GM13976 (cell line): Measurements from ENCODE around the gene CAMKMT.

Experiments used
- DNase-seq: peaks from one replicate; pipeline ENCODE4 v3.0.0; 2012; ENCODE audit warnings: low spot score
- in situ Hi-C: fragments of 300-500 bp; cut with MboI; formaldehyde crosslinking; loops from one replicate; pipeline ENCODE4 v1.12.0; 2022; ENCODE audit warnings: low sequenced_read_pairs, mixed read lengths, inconsistent platforms; ENCODE audit not compliant: unreplicated experiment
- TF ChIP-seq, protein P1 (sequence below): IDR thresholded peaks from 2 replicates; pipeline ENCODE4 v1.5.1; 2012; ENCODE audit warnings: borderline replicate concordance, mild to moderate bottlenecking; ENCODE audit not compliant: insufficient read depth; ENCODE audit errors: extremely low read depth, missing control alignments, control extremely low read depth

Gene CAMKMT

DNA sequence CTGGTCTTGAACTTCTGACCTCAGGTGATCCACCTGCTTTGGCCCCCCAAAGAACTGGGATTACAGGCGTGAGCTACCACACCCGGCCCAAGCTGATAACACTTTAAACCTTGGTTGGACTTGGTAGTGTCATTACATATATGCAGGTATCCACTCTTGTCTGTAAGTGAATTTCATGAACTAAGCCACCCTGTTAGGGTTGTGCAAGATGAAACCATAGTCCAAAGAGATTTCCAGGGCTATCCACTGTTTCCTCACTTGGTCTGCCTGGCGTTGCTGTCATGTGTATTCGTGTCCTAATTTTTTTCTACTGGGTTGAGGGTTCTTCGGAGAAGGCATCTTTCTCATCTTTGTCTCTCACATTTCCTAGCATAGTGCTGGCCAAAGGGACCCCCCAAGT, 203.0 kb downstream of the CAMKMT start:
- TF ChIP-seq, protein P1, sequence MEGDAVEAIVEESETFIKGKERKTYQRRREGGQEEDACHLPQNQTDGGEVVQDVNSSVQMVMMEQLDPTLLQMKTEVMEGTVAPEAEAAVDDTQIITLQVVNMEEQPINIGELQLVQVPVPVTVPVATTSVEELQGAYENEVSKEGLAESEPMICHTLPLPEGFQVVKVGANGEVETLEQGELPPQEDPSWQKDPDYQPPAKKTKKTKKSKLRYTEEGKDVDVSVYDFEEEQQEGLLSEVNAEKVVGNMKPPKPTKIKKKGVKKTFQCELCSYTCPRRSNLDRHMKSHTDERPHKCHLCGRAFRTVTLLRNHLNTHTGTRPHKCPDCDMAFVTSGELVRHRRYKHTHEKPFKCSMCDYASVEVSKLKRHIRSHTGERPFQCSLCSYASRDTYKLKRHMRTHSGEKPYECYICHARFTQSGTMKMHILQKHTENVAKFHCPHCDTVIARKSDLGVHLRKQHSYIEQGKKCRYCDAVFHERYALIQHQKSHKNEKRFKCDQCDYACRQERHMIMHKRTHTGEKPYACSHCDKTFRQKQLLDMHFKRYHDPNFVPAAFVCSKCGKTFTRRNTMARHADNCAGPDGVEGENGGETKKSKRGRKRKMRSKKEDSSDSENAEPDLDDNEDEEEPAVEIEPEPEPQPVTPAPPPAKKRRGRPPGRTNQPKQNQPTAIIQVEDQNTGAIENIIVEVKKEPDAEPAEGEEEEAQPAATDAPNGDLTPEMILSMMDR = no peak
- no peak for DNase-seq
- in situ Hi-C loops = no loop called here

GRCh38 chr2:44566059-44566458, 204.3 kb downstream of the CAMKMT start:
- TF ChIP-seq, protein P1 = no peak
- no peak for DNase-seq
- in situ Hi-C loops = no loop called here

DNA sequence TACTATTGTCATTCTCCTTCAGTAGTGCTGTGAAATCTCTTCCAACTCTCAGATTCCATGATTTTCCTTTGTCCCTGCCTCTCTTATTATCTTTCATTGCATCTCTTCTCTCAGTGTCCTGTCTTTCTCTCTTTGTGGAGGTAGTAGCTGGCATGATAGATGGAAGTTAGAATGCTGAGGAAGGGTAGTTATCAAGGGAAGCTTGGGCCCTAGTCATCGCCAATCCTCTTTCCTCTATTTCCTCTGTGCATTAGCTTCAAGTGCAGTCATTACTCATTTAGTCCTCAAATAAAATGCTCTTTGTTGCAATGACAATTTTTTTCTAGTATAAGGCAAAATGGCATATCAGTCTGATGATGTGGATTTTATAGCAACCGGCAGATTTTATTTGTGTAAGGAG, 207.7 kb downstream of the CAMKMT start:
- TF ChIP-seq, protein P1 = no peak
- in situ Hi-C loops = no loop called here
- no peak for DNase-seq

GRCh38 chr2:44570271-44570670, 208.5 kb downstream of the CAMKMT start:
- in situ Hi-C loops = no loop called here
- TF ChIP-seq, protein P1 = no peak

GRCh38 chr2:44570777-44571176, 209.0 kb downstream of the CAMKMT start:
- no peak for DNase-seq
- in situ Hi-C loops = no loop called here
- TF ChIP-seq, protein P1 = no peak

More at GRCh38 chr2:44570271-44570670, 208.5 kb downstream of the CAMKMT start:
- no peak for DNase-seq

GRCh38 chr2:44572196-44572900, 210.6 kb downstream of the CAMKMT start:
- TF ChIP-seq, protein P1 = no peak
- in situ Hi-C loops = no loop called here

More at GRCh38 chr2:44572196-44572900, 210.6 kb downstream of the CAMKMT start:
- DNase-seq = no peak
